Activated naive CD4-positive, alpha-beta T cell treated with anti-CD3 and anti-CD28 coated beads, Interleukin-2, amount 50 U/mL, for 72 hours (primary cell): Measurements from ENCODE around the gene INF2. TPM values are rescaled to one million over a fixed set of nuclear protein-coding genes. Genes with fewer than 3 reads are reported as not detected.
"Not testable (repeated sequence)": the region's sequence is repeated elsewhere in the genome, so short reads cannot be mapped to it uniquely, and the experiment has no call there.

Experiments used
- ATAC-seq, 2 donors: fragments of 150-1000 bp; cut with Tn5 transposase; 2 replicates each; pipeline ENCODE4 v1.10.0; 2021; ENCODE audit warnings: mild to moderate bottlenecking in 2 of 2, moderate library complexity in 2 of 2
- DNase-seq, 2 donors: peaks; one replicate each; pipeline ENCODE4 v3.0.0; 2021 to 2022; ENCODE audit warnings: low spot score in 2 of 2
- H3K27ac Mint-ChIP-seq, 2 donors: one replicate each; pipeline ENCODE4 v1.8.0; 2022; ENCODE audit warnings: mild to moderate bottlenecking in 2 of 2, mixed read lengths in 2 of 2
- H3K36me3 Mint-ChIP-seq, 2 donors: one replicate each; pipeline ENCODE4 v1.8.0; 2022; ENCODE audit warnings: mixed read lengths in 2 of 2
- H3K9me3 Mint-ChIP-seq, 2 donors: one replicate each; pipeline ENCODE4 v1.8.0; 2022; ENCODE audit warnings: mixed read lengths in 2 of 2
- total RNA-seq, 2 donors: library from RNA; stranded (reverse); gene quantifications; one replicate each; pipeline ENCODE4 v1.2.3, GENCODE V29; 2022

The INF2 gene
- total RNA-seq, 2 donors from 2014 or later: 48.6 to 82.7 TPM

- H3K36me3 Mint-ChIP-seq: no peaks in the 10 kb centered on the region
- H3K9me3 Mint-ChIP-seq: no peaks in the 10 kb centered on the region
- DNase-seq (no peak), ATAC-seq (no peak)
- no peak overlapping the region for H3K27ac Mint-ChIP-seq
Observed at GRCh38 chr14:104741108-104741802, 51.8 kb downstream of the INF2 start.

GRCh38 chr14:104741803-104742251, 52.4 kb downstream of the INF2 start:
- no peaks in the 10 kb centered on the region for H3K9me3 Mint-ChIP-seq
- H3K27ac Mint-ChIP-seq: no peak overlapping the region
- DNase-seq (no peak), ATAC-seq (no peak)
- no peaks in the 10 kb centered on the region for H3K36me3 Mint-ChIP-seq

- Mint-ChIP-seq H3K36me3 (no peaks in the 10 kb centered on the region), H3K9me3 (no peaks in the 10 kb centered on the region), H3K27ac (no peak overlapping the region)
- DNase-seq: no peak
- ATAC-seq: no peak
Observed at GRCh38 chr14:104742586-104743455, 53.4 kb downstream of the INF2 start.

- DNase-seq: no peak
- Mint-ChIP-seq H3K27ac (no peak overlapping the region), H3K36me3 (no peaks in the 10 kb centered on the region), H3K9me3 (no peaks in the 10 kb centered on the region)
- no peak for ATAC-seq
Observed at GRCh38 chr14:104743461-104744380, 54.3 kb downstream of the INF2 start.

GRCh38 chr14:104744484-104744883, 55.1 kb downstream of the INF2 start:
- DNase-seq (no peak), ATAC-seq (no peak)
- Mint-ChIP-seq H3K36me3 (no peaks in the 10 kb centered on the region), H3K27ac (no peak overlapping the region), H3K9me3 (no peaks in the 10 kb centered on the region)

- H3K9me3 Mint-ChIP-seq: no peaks in the 10 kb centered on the region
- no peaks in the 10 kb centered on the region for H3K36me3 Mint-ChIP-seq
- ATAC-seq (no peak), DNase-seq (no peak)
- H3K27ac Mint-ChIP-seq: no peak overlapping the region
Observed at GRCh38 chr14:104745431-104745830, 56.0 kb downstream of the INF2 start.

GRCh38 chr14:104746071-104746545, 56.7 kb downstream of the INF2 start:
- peak in 1 of 2 donors; percentile 28 for ATAC-seq

GRCh38 chr14:104746934-104747481, 57.6 kb downstream of the INF2 start:
- no peaks in the 10 kb centered on the region for H3K36me3 Mint-ChIP-seq
- DNase-seq (no peak), ATAC-seq (no peak)
- no peaks in the 10 kb centered on the region for H3K9me3 Mint-ChIP-seq
- H3K27ac Mint-ChIP-seq: no peak overlapping the region

More at GRCh38 chr14:104746071-104746545, 56.7 kb downstream of the INF2 start:
- H3K27ac Mint-ChIP-seq: no peak overlapping the region
- no peaks in the 10 kb centered on the region for H3K36me3 Mint-ChIP-seq
- DNase-seq: no peak
- no peaks in the 10 kb centered on the region for H3K9me3 Mint-ChIP-seq

GRCh38 chr14:104747876-104748275, 58.5 kb downstream of the INF2 start:
- DNase-seq (no peak), ATAC-seq (no peak)
- H3K27ac Mint-ChIP-seq: no peak overlapping the region
- H3K9me3 Mint-ChIP-seq: no peaks in the 10 kb centered on the region
- H3K36me3 Mint-ChIP-seq: peaks cover 0 to 1% of the 10 kb centered on the region in 2 donors

- H3K36me3 Mint-ChIP-seq: peaks cover 6 to 8% of the 10 kb centered on the region in 2 donors
- no peak for DNase-seq
- ATAC-seq: no peak
- no peak overlapping the region for H3K27ac Mint-ChIP-seq
- H3K9me3 Mint-ChIP-seq: no peaks in the 10 kb centered on the region
Observed at GRCh38 chr14:104749111-104749649, 59.8 kb downstream of the INF2 start.

- H3K9me3 Mint-ChIP-seq: no peaks in the 10 kb centered on the region
- no peak overlapping the region for H3K27ac Mint-ChIP-seq
- ATAC-seq (no peak), DNase-seq (no peak)
- H3K36me3 Mint-ChIP-seq: peaks cover 6 to 14% of the 10 kb centered on the region in 2 donors
Observed at GRCh38 chr14:104750056-104750752, 60.8 kb downstream of the INF2 start.

- H3K27ac Mint-ChIP-seq, DNase-seq, ATAC-seq, H3K9me3 Mint-ChIP-seq: not testable (repeated sequence)
- H3K36me3 Mint-ChIP-seq: peaks cover 6 to 15% of the 10 kb centered on the region in 2 donors
Observed at GRCh38 chr14:104750753-104751057, 61.3 kb downstream of the INF2 start.

GRCh38 chr14:104751539-104752422, 62.4 kb downstream of the INF2 start:
- H3K27ac Mint-ChIP-seq: peak overlapping the region in 1 of 2 donors; percentile 90
- DNase-seq (no peak), ATAC-seq (no peak)
- no peaks in the 10 kb centered on the region for H3K9me3 Mint-ChIP-seq
- H3K36me3 Mint-ChIP-seq: peaks cover 6 to 15% of the 10 kb centered on the region in 2 donors

- H3K27ac Mint-ChIP-seq: peak overlapping the region in 1 of 2 donors; percentile 90
- no peaks in the 10 kb centered on the region for H3K9me3 Mint-ChIP-seq
- H3K36me3 Mint-ChIP-seq: peaks cover 6 to 15% of the 10 kb centered on the region in 2 donors
- no peak for DNase-seq
- peak; percentile 4 to 85 for ATAC-seq
Observed at GRCh38 chr14:104752423-104752734, 63.0 kb downstream of the INF2 start.
